Neuronal stem cell (in vitro differentiated cells): ENCODE measurements around the gene TYR.
"Not testable (repeated sequence)": the region's sequence is repeated elsewhere in the genome, so short reads cannot be mapped to it uniquely, and the experiment has no call there.

Experiments used
- DNase-seq: peaks from one replicate; pipeline ENCODE4 v3.0.0-alpha.2; 2013; ENCODE audit warnings: low spot score
- H2AFZ ChIP-seq: one replicate; pipeline ENCODE4 v1.6.1; 2013; ENCODE audit warnings: mild to moderate bottlenecking, low read length, inconsistent platforms
- H2AK5ac ChIP-seq: 2 replicates; pipeline ENCODE4 v1.6.1; 2013; ENCODE audit warnings: low read depth, mild to moderate bottlenecking, inconsistent platforms, low read length, moderate library complexity, mixed read lengths
- H2BK120ac ChIP-seq: 2 replicates; pipeline ENCODE4 v1.6.1; 2013; ENCODE audit warnings: low read depth, mild to moderate bottlenecking, inconsistent platforms, low read length, moderate library complexity, mixed read lengths
- H2BK12ac ChIP-seq: one replicate; pipeline ENCODE4 v1.6.1; 2013; ENCODE audit warnings: low read length, inconsistent platforms
- H2BK15ac ChIP-seq: 2 replicates; pipeline ENCODE4 v1.6.1; 2013; ENCODE audit warnings: mild to moderate bottlenecking, low read length, inconsistent platforms, mixed read lengths
- H2BK5ac ChIP-seq: one replicate; pipeline ENCODE4 v1.6.1; 2013; ENCODE audit warnings: inconsistent platforms, mild to moderate bottlenecking, low read length, moderate library complexity
- H3K14ac ChIP-seq: one replicate; pipeline ENCODE4 v1.6.1; 2013; ENCODE audit warnings: low read length, inconsistent platforms
- H3K18ac ChIP-seq: 2 replicates; pipeline ENCODE4 v1.6.1; 2013; ENCODE audit warnings: low read length, inconsistent platforms
- H3K23ac ChIP-seq: 2 replicates; pipeline ENCODE4 v1.6.1; 2013; ENCODE audit warnings: low read depth, mild to moderate bottlenecking, mixed read lengths, low read length, inconsistent platforms; ENCODE audit not compliant: poor library complexity
- H3K27ac ChIP-seq: replicated peaks from 3 replicates; pipeline ENCODE4 v1.5.1; 2013; ENCODE audit warnings: low read length, inconsistent platforms
- H3K27me3 ChIP-seq, 3 experiments: 2 replicates each; pipeline ENCODE4 v1.6.1; 2013; ENCODE audit warnings: low read length in 3 of 3, mild to moderate bottlenecking in 2 of 3, inconsistent platforms in 1 of 3, low read depth in 1 of 3, mixed read lengths in 1 of 3, moderate library complexity in 1 of 3; ENCODE audit not compliant: control insufficient read depth in 3 of 3, insufficient read depth in 3 of 3
- H3K36me3 ChIP-seq, 2 donors: replicated peaks in 1 of 2; 2 replicates each; pipeline ENCODE4 v1.6.1; 2013; ENCODE audit warnings: low read length in 2 of 2; ENCODE audit not compliant: control insufficient read depth in 2 of 2, insufficient read depth in 2 of 2
- H3K4ac ChIP-seq: 2 replicates; pipeline ENCODE4 v1.6.1; 2013; ENCODE audit warnings: inconsistent platforms, mild to moderate bottlenecking, low read length, moderate library complexity
- H3K4me1 ChIP-seq, 2 donors: 1 replicate in 1 of 2; 2 replicates in 1 of 2; pipeline ENCODE4 v1.6.1; 2013; ENCODE audit warnings: low read length in 2 of 2, low read depth in 1 of 2; ENCODE audit not compliant: control insufficient read depth in 2 of 2, insufficient read depth in 1 of 2
- H3K4me2 ChIP-seq: one replicate; pipeline ENCODE4 v1.6.1; 2013; ENCODE audit warnings: mild to moderate bottlenecking, low read length, inconsistent platforms; ENCODE audit not compliant: insufficient read depth, poor library complexity, severe bottlenecking
- H3K4me3 ChIP-seq, 2 donors: 2 replicates each; pipeline ENCODE4 v1.5.1; 2013; ENCODE audit warnings: low read length in 2 of 2, mild to moderate bottlenecking in 2 of 2, inconsistent platforms in 1 of 2, moderate library complexity in 1 of 2
- H3K79me1 ChIP-seq: one replicate; pipeline ENCODE4 v1.6.1; 2013; ENCODE audit warnings: low read depth, mild to moderate bottlenecking, inconsistent platforms, low read length, moderate library complexity
- H3K9ac ChIP-seq: one replicate; pipeline ENCODE4 v1.6.1; 2013; ENCODE audit warnings: mild to moderate bottlenecking, low read depth, low read length, inconsistent platforms; ENCODE audit not compliant: poor library complexity
- H3K9me3 ChIP-seq, 2 donors: replicated peaks in 1 of 2; 2 replicates each; pipeline versions ENCODE3 to v1.6.1; 2013; ENCODE audit warnings: low read length in 2 of 2, mild to moderate bottlenecking in 2 of 2, inconsistent platforms in 1 of 2, low read depth in 1 of 2, mixed read lengths in 1 of 2, moderate library complexity in 1 of 2; ENCODE audit not compliant: control insufficient read depth in 2 of 2, insufficient read depth in 1 of 2
- H4K8ac ChIP-seq: one replicate; pipeline ENCODE4 v1.6.1; 2013; ENCODE audit warnings: low read depth, mild to moderate bottlenecking, inconsistent platforms, low read length, moderate library complexity
- H4K91ac ChIP-seq: one replicate; pipeline ENCODE4 v1.6.1; 2013; ENCODE audit warnings: low read length, low read depth, mild to moderate bottlenecking, inconsistent platforms; ENCODE audit not compliant: poor library complexity
- WGBS, 2 donors: extraction: QIAGEN DNeasy Blood & Tissue Kit; methylation state at CpG; one replicate each; pipeline ENCODE4 v1.1.7; 2013; ENCODE audit warnings: missing lambda C conversion rate in 2 of 2, mixed read lengths in 1 of 2; ENCODE audit not compliant: insufficient read length in 2 of 2, insufficient replicate concordance in 1 of 2; ENCODE audit errors: extremely low coverage in 2 of 2; 5-methylcytosine and 5-hydroxymethylcytosine counted together

Gene TYR

GRCh38 chr11:89220684-89221339 is 43.1 kb downstream of the TYR start:
- Histone ChIP-seq H2BK15ac (no peak overlapping the region), H3K18ac (no peak overlapping the region), H3K4ac (no peak overlapping the region), H4K91ac (no peak overlapping the region), H3K4me2 (no peak overlapping the region), H3K23ac (no peak overlapping the region), H3K27me3 (no peaks in the 10 kb centered on the region), H3K14ac (no peak overlapping the region), H3K4me3 (no peak overlapping the region), H2BK12ac (no peak overlapping the region), H3K79me1 (no peaks in the 10 kb centered on the region), H3K9ac (no peak overlapping the region), H2AFZ (no peak overlapping the region), H3K27ac (no peak overlapping the region), H2BK5ac (no peak overlapping the region), H3K9me3 (no peaks in the 10 kb centered on the region), H3K36me3 (no peaks in the 10 kb centered on the region), H3K4me1 (peaks cover 0 to 2% of the 10 kb centered on the region in 2 donors), H2AK5ac (no peak overlapping the region), H2BK120ac (no peak overlapping the region), H4K8ac (no peak overlapping the region)
- DNase-seq = no peak
- WGBS, 2 donors = no CpG with 5 or more reads among the region's 8 CpGs

GRCh38 chr11:89235083-89235482 is 57.4 kb downstream of the TYR start:
- Histone ChIP-seq H2AK5ac (no peak overlapping the region), H3K9me3 (no peaks in the 10 kb centered on the region), H3K27me3 (no peaks in the 10 kb centered on the region), H3K9ac (no peak overlapping the region), H2BK12ac (no peak overlapping the region), H2BK15ac (no peak overlapping the region), H3K27ac (no peak overlapping the region), H3K4me2 (no peak overlapping the region), H3K36me3 (no peaks in the 10 kb centered on the region), H3K4ac (no peak overlapping the region), H3K4me3 (no peak overlapping the region), H3K18ac (no peak overlapping the region), H3K14ac (no peak overlapping the region), H4K8ac (no peak overlapping the region), H2BK120ac (no peak overlapping the region), H2BK5ac (no peak overlapping the region), H3K23ac (no peak overlapping the region), H3K4me1 (no peaks in the 10 kb centered on the region), H3K79me1 (no peaks in the 10 kb centered on the region), H4K91ac (no peak overlapping the region), H2AFZ (no peak overlapping the region)
- no peak for DNase-seq
- no CpG with 5 or more reads among the region's 1 CpG for WGBS, 2 donors

- Histone ChIP-seq H3K9ac (no peak overlapping the region), H3K14ac (no peak overlapping the region), H3K4me2 (no peak overlapping the region), H3K4me3 (no peak overlapping the region), H2BK120ac (no peak overlapping the region), H3K27me3 (no peaks in the 10 kb centered on the region), H2BK12ac (no peak overlapping the region), H2BK15ac (no peak overlapping the region), H3K79me1 (no peaks in the 10 kb centered on the region), H3K18ac (no peak overlapping the region), H4K91ac (no peak overlapping the region), H2AK5ac (no peak overlapping the region), H3K27ac (no peak overlapping the region), H3K4me1 (no peaks in the 10 kb centered on the region), H3K36me3 (no peaks in the 10 kb centered on the region), H3K23ac (no peak overlapping the region), H3K9me3 (no peaks in the 10 kb centered on the region), H2BK5ac (no peak overlapping the region), H2AFZ (no peak overlapping the region), H3K4ac (no peak overlapping the region), H4K8ac (no peak overlapping the region)
- DNase-seq = no peak
- WGBS, 2 donors = no CpG with 5 or more reads among the region's 5 CpGs
Observed at GRCh38 chr11:89235976-89236375, 58.3 kb downstream of the TYR start.

- no CpG with 5 or more reads among the region's 4 CpGs for WGBS, 2 donors
- H3K14ac ChIP-seq, H3K27me3 ChIP-seq, H3K18ac ChIP-seq, H2BK12ac ChIP-seq, H3K36me3 ChIP-seq, H3K23ac ChIP-seq, H3K4me2 ChIP-seq, H4K91ac ChIP-seq, H3K4me3 ChIP-seq, H2BK15ac ChIP-seq, H3K9ac ChIP-seq, H3K4ac ChIP-seq, H2AFZ ChIP-seq, H3K27ac ChIP-seq, H2BK5ac ChIP-seq, H4K8ac ChIP-seq, H3K79me1 ChIP-seq, H2BK120ac ChIP-seq, H3K9me3 ChIP-seq, DNase-seq, H2AK5ac ChIP-seq, H3K4me1 ChIP-seq: not testable (repeated sequence)
Observed at GRCh38 chr11:89247007-89247406, 69.3 kb downstream of the TYR start.
